HEK293T (cell line): Measurements from ENCODE around the gene PRR15.

Experiments used
- FOXK2 ChIP-seq: fragments of 450-650 bp; IDR thresholded peaks from 2 replicates; pipeline ENCODE4 v1.6.1; 2016; ENCODE audit warnings: mild to moderate bottlenecking
- LEF1 ChIP-seq: fragments of 450-650 bp; IDR thresholded peaks from 2 replicates; pipeline ENCODE4 v1.6.1; 2017; ENCODE audit warnings: mild to moderate bottlenecking, borderline replicate concordance
- NFRKB ChIP-seq: fragments of 450-650 bp; IDR thresholded peaks from 2 replicates; pipeline ENCODE4 v1.6.1; 2016; ENCODE audit warnings: mild to moderate bottlenecking, moderate library complexity
- PKNOX1 ChIP-seq: fragments of 450-650 bp; IDR thresholded peaks from 2 replicates; pipeline ENCODE4 v1.6.1; 2016
- SP1 ChIP-seq: fragments of 450-650 bp; IDR thresholded peaks from 2 replicates; pipeline ENCODE4 v1.6.1; 2017
- TARDBP ChIP-seq: fragments of 450-650 bp; IDR thresholded peaks from 2 replicates; pipeline ENCODE4 v1.6.1; 2016
- ZNF384 ChIP-seq: fragments of 450-650 bp; IDR thresholded peaks from 2 replicates; pipeline ENCODE4 v1.6.1; 2016

- TF ChIP-seq PKNOX1 (no peak), LEF1 (no peak), SP1 (no peak), FOXK2 (no peak), TARDBP (no peak), NFRKB (no peak), ZNF384 (no peak)
Measured at GRCh38 chr7:29527505-29528108, 36.0 kb upstream of the PRR15 start.
